ENCODE data around the gene SPOCK3.

DNA sequence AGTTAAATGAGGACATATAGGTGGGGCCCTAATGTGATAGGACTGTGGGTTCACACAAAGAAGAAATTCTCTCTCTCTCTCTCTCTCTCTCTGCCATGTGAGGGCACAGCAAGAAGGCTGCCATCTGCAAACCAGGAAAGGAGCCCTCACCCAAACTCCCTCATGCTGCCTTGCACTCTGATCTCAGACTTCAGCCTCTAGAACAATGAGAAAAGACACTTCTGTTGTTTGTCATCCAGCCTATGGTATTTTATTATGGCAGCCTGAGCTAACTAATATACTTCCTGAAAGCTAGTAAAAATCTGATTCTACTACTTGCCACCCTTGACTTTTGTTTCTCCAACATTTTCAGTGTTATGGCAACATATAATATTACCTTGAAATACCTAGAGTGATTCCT, 425.9 kb downstream of the SPOCK3 start:
- TF ChIP-seq ZFP30 (CRISPR knock-in tag; IDR thresholded peaks at IDR 0.05), result no peak
- TF ChIP-seq, protein P1, sequence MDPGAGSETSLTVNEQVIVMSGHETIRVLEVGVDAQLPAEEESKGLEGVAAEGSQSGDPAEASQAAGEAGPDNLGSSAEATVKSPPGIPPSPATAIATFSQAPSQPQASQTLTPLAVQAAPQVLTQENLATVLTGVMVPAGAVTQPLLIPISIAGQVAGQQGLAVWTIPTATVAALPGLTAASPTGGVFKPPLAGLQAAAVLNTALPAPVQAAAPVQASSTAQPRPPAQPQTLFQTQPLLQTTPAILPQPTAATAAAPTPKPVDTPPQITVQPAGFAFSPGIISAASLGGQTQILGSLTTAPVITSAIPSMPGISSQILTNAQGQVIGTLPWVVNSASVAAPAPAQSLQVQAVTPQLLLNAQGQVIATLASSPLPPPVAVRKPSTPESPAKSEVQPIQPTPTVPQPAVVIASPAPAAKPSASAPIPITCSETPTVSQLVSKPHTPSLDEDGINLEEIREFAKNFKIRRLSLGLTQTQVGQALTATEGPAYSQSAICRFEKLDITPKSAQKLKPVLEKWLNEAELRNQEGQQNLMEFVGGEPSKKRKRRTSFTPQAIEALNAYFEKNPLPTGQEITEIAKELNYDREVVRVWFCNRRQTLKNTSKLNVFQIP (CRISPR knock-in tag; IDR thresholded peaks at IDR 0.05; ENCODE audit: borderline replicate concordance, low read depth), result no peak
- no peak for TF ChIP-seq ARNTL (CRISPR knock-in tag; IDR thresholded peaks at IDR 0.05; ENCODE audit: borderline replicate concordance, low read depth)
- no peak for TF ChIP-seq ZNF8 (CRISPR knock-in tag; IDR thresholded peaks at IDR 0.05)
- TF ChIP-seq TCF4 (CRISPR knock-in tag; IDR thresholded peaks at IDR 0.05; ENCODE audit: borderline replicate concordance), result no peak
- no peak for TF ChIP-seq PPARA (CRISPR knock-in tag; IDR thresholded peaks at IDR 0.05; ENCODE audit: borderline replicate concordance)
- TF ChIP-seq, protein P2, sequence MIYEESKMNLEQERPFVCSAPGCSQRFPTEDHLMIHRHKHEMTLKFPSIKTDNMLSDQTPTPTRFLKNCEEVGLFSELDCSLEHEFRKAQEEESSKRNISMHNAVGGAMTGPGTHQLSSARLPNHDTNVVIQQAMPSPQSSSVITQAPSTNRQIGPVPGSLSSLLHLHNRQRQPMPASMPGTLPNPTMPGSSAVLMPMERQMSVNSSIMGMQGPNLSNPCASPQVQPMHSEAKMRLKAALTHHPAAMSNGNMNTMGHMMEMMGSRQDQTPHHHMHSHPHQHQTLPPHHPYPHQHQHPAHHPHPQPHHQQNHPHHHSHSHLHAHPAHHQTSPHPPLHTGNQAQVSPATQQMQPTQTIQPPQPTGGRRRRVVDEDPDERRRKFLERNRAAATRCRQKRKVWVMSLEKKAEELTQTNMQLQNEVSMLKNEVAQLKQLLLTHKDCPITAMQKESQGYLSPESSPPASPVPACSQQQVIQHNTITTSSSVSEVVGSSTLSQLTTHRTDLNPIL (CRISPR knock-in tag; IDR thresholded peaks at IDR 0.05; ENCODE audit: low read depth), result no peak
- TF ChIP-seq ESRRG (CRISPR knock-in tag; IDR thresholded peaks at IDR 0.05), result no peak
- TF ChIP-seq, protein P3, sequence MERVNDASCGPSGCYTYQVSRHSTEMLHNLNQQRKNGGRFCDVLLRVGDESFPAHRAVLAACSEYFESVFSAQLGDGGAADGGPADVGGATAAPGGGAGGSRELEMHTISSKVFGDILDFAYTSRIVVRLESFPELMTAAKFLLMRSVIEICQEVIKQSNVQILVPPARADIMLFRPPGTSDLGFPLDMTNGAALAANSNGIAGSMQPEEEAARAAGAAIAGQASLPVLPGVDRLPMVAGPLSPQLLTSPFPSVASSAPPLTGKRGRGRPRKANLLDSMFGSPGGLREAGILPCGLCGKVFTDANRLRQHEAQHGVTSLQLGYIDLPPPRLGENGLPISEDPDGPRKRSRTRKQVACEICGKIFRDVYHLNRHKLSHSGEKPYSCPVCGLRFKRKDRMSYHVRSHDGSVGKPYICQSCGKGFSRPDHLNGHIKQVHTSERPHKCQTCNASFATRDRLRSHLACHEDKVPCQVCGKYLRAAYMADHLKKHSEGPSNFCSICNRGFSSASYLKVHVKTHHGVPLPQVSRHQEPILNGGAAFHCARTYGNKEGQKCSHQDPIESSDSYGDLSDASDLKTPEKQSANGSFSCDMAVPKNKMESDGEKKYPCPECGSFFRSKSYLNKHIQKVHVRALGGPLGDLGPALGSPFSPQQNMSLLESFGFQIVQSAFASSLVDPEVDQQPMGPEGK (CRISPR knock-in tag; IDR thresholded peaks at IDR 0.05; ENCODE audit: borderline replicate concordance), result no peak
- no peak for TF ChIP-seq ISL1 (CRISPR knock-in tag; IDR thresholded peaks at IDR 0.05)
- TF ChIP-seq ZC3H10 (CRISPR knock-in tag; IDR thresholded peaks at IDR 0.05), result no peak
- TF ChIP-seq ZFP3 (CRISPR knock-in tag; IDR thresholded peaks at IDR 0.05), result no peak
- TF ChIP-seq TOX (CRISPR knock-in tag; IDR thresholded peaks at IDR 0.05; ENCODE audit: borderline replicate concordance), result no peak
- TF ChIP-seq OSR1 (CRISPR knock-in tag; IDR thresholded peaks at IDR 0.05), result no peak
